Prostate gland (tissue), 2 donors: ENCODE measurements around the gene ACSS3. TPM values are rescaled to one million over a fixed set of nuclear protein-coding genes. Genes with fewer than 3 reads are reported as not detected.
"Not testable (repeated sequence)": the region's sequence is repeated elsewhere in the genome, so short reads cannot be mapped to it uniquely, and the experiment has no call there.

Source experiments
- DNase-seq: peaks from one replicate; pipeline ENCODE4 v3.0.0-alpha.2; 2019; ENCODE audit warnings: low spot score
- H3K27ac ChIP-seq, 2 donors: fragments of 200-600 bp; sonication (generic); 2 replicates each; pipeline ENCODE4 v1.5.1; 2017 to 2019
- H3K27me3 ChIP-seq: fragments of 200-600 bp; sonication (generic); replicated peaks from 2 replicates; pipeline ENCODE4 v1.5.1; 2019; ENCODE audit not compliant: insufficient read depth
- H3K36me3 ChIP-seq, 2 donors: fragments of 200-600 bp; sonication (generic); 1 replicate in 1 of 2; 2 replicates in 1 of 2; pipeline versions ENCODE4 v1.5.1 to v1.8.1; 2017 to 2019
- H3K4me1 ChIP-seq: fragments of 200-600 bp; sonication (generic); replicated peaks from 2 replicates; pipeline ENCODE4 v1.5.1; 2019
- H3K4me3 ChIP-seq, 2 donors: fragments of 200-600 bp; sonication (generic); 2 replicates each; pipeline ENCODE4 v1.5.1; 2017 to 2019
- H3K9me3 ChIP-seq: fragments of 200-600 bp; sonication (generic); 2 replicates; pipeline ENCODE4 v1.5.1; 2017
- CTCF ChIP-seq, 4 experiments: fragments of 200-600 bp in 2 of 4; fragments of 450-650 bp in 2 of 4; sonication (generic) in 2 of 4; IDR thresholded peaks; 1 replicate in 3 of 4; 2 replicates in 1 of 4; pipeline ENCODE4 v1.5.1; 2016 to 2019; ENCODE audit warnings: antibody characterized with exemption in 4 of 4, mild to moderate bottlenecking in 2 of 4, moderate library complexity in 2 of 4
- POLR2A ChIP-seq: fragments of 450-650 bp; IDR thresholded peaks from one replicate; pipeline ENCODE4 v1.6.1; 2016; ENCODE audit warnings: antibody characterized with exemption, mild to moderate bottlenecking
- POLR2AphosphoS5 ChIP-seq: sonication (generic); formaldehyde crosslinking; IDR thresholded peaks from one replicate; pipeline ENCODE4 v1.6.1; 2017; ENCODE audit warnings: antibody characterized with exemption
- WGBS: methylation state at CpG from one replicate; pipeline ENCODE4 v1.1.5; 2018; 5-methylcytosine and 5-hydroxymethylcytosine counted together
- intact Hi-C: fragments of 100-400 bp; cut with DNase I; formaldehyde crosslinking; loops from one replicate; pipeline ENCODE4 v1.14.2; 2022
- total RNA-seq, 2 donors: library from RNA; depleted of rRNA; stranded (reverse); fragments of >200 nt; gene quantifications; one replicate each; pipeline ENCODE4 v1.1.0, GENCODE V29; 2016

ACSS3 gene
- total RNA-seq: 10 to 100 TPM; 11.8 to 24.3 TPM

DNA sequence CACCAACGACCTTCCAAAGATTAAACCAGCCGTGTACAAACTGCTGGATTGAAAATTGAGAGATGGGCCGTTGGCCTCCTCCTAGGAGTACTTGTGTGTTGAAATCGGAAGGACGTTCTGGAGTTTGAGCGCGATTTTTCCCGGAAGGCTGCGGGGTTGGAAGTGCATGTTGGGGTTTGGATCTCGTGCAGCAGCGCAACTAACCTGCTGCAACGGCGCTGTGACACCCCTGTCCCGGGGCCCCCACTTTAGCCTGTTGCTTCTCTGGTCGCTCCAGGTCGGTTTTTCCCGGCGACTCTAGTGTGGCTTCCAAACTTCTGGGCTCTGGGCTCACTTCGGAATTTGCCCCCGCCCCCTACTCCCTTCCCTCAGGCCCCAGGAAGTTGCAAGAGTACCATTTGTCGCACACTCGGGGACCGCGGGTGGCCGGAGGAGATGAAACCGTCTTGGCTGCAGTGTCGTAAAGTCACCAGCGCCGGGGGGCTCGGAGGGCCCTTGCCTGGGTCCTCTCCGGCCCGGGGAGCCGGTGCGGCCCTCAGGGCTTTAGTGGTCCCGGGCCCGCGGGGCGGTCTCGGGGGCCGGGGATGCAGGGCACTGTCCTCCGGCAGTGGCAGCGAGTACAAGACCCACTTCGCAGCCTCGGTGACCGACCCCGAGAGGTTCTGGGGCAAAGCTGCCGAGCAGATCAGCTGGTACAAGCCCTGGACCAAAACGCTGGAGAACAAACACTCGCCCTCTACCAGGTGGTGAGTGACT, at the start of gene ACSS3:
TSS of gene ACSS3 (plus strand) at position 394 of the 756 bp plus-strand sequence. CDS start at position 436, 42 bp downstream.
- TF ChIP-seq CTCF (IDR thresholded peaks at IDR 0.05): no peak
- no peak for TF ChIP-seq POLR2A
- TF ChIP-seq POLR2AphosphoS5: no peak
- no peaks in the 10 kb centered on the region for H3K27me3 ChIP-seq
- DNase-seq: peak; percentile 49
- H3K4me1 ChIP-seq: no peaks in the 10 kb centered on the region
- intact Hi-C loops: no loop called here
- no peaks in the 10 kb centered on the region for H3K36me3 ChIP-seq
- WGBS: 2% methylated on average over 39 of the region's 49 CpGs
- H3K27ac ChIP-seq: peak within 1 kb of the TSS; percentile 80 to 87
- no peaks in the 10 kb centered on the region for H3K9me3 ChIP-seq
- peak within 1 kb of the TSS; percentile 59 to 69 for H3K4me3 ChIP-seq

DNA sequence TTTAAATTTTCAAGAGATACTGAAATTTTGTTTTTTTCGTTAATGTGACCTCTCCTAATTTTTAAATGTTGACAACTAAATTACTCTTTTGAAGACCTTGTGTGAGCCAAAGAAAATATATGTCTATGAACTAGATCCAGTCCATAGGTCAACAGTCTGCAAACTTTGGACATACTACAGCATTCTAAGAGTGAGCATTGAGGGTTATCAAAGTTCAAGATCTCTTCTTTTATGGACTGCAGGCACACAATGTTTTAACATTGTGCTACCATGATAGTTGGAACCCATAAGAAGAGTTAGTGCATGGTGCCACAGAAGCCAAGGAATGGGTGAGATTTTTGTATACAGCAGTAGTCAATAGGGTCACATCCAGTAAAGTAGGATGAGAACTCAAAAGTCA, 43.0 kb upstream of the ACSS3 start:
- Histone ChIP-seq H3K27me3 (no peaks in the 10 kb centered on the region), H3K27ac (no peak overlapping the region), H3K4me3 (no peak overlapping the region), H3K36me3 (no peaks in the 10 kb centered on the region), H3K4me1 (no peaks in the 10 kb centered on the region), H3K9me3 (no peaks in the 10 kb centered on the region)
- WGBS: 76% methylated on average over 1 of the region's 1 CpG
- TF ChIP-seq POLR2AphosphoS5 (no peak), POLR2A (no peak), CTCF (IDR thresholded peaks at IDR 0.05) (no peak)
- intact Hi-C loops: no loop called here
- DNase-seq: no peak

DNA sequence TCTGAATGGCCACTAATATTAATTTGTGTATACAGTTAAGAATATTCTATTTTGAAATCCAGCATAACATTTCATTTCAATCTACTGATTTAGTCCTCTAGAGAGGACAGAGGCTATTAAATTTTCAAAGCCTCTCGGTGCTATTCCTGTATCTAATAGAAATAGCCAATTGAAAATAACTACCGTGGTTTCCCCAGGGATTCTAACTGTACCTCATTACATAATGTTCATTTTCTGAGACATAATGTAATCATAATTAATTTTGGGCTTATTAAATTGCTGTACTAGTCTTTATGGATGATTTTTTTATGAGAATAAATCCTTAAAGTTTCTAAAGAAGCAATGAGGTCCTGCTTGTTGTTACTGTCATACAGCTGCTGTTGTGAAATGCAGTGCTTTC, 38.6 kb upstream of the ACSS3 start:
- intact Hi-C loops: no loop called here
- TF ChIP-seq CTCF (IDR thresholded peaks at IDR 0.05) (no peak), POLR2AphosphoS5 (no peak)
- Histone ChIP-seq H3K36me3 (no peaks in the 10 kb centered on the region), H3K4me3 (no peak overlapping the region), H3K4me1 (no peaks in the 10 kb centered on the region), H3K9me3 (no peaks in the 10 kb centered on the region), H3K27ac (no peak overlapping the region), H3K27me3 (no peaks in the 10 kb centered on the region)
- WGBS: 68% methylated on average over 2 of the region's 2 CpGs
- DNase-seq: no peak

- no peak for DNase-seq
- 100% methylated on average over 1 of the region's 1 CpG for WGBS
- Histone ChIP-seq H3K4me1 (no peaks in the 10 kb centered on the region), H3K27ac (no peak overlapping the region), H3K27me3 (no peaks in the 10 kb centered on the region), H3K9me3 (no peaks in the 10 kb centered on the region), H3K36me3 (no peaks in the 10 kb centered on the region), H3K4me3 (no peak overlapping the region)
- intact Hi-C loops: no loop called here
- TF ChIP-seq POLR2AphosphoS5 (no peak), CTCF (IDR thresholded peaks at IDR 0.05) (no peak), POLR2A (no peak)
Observed at GRCh38 chr12:81043979-81044740, 33.7 kb upstream of the ACSS3 start.

DNA sequence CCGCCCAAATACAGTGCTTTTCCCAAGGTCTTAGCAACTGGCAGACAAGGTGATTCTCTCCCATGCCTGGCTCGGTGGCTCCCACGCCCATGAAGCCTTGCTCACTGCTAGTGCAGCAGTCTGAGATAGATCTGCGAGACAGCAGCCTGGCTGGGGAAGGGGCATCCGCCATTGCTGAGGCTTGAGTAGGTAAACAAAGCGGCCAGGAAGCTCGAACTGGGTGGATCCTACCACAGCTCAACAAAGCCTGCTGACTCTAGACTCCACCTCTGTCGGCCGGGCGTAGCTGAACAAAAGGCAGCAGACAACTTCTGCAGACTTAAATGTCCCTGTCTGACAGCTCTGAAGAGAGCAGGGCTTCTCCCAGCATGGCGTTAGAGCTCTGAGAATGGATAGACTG, 12.9 kb upstream of the ACSS3 start:
- intact Hi-C loops, DNase-seq, H3K4me3 ChIP-seq, H3K36me3 ChIP-seq, H3K9me3 ChIP-seq, H3K27me3 ChIP-seq, H3K4me1 ChIP-seq, H3K27ac ChIP-seq: not testable (repeated sequence)
- 85% methylated on average over 11 of the region's 11 CpGs for WGBS
